ENCODE measurements around the gene ASAP2. TPM values are rescaled to one million over a fixed set of nuclear protein-coding genes. Genes with fewer than 3 reads are reported as not detected.

ASAP2 gene
- total and polyA plus RNA-seq, 9 of the 15 experiments (the other 6 are each of a cell fraction or from before 2014, with no cell fraction given): 0.06 to 4.3 (median 3.1) TPM

DNA sequence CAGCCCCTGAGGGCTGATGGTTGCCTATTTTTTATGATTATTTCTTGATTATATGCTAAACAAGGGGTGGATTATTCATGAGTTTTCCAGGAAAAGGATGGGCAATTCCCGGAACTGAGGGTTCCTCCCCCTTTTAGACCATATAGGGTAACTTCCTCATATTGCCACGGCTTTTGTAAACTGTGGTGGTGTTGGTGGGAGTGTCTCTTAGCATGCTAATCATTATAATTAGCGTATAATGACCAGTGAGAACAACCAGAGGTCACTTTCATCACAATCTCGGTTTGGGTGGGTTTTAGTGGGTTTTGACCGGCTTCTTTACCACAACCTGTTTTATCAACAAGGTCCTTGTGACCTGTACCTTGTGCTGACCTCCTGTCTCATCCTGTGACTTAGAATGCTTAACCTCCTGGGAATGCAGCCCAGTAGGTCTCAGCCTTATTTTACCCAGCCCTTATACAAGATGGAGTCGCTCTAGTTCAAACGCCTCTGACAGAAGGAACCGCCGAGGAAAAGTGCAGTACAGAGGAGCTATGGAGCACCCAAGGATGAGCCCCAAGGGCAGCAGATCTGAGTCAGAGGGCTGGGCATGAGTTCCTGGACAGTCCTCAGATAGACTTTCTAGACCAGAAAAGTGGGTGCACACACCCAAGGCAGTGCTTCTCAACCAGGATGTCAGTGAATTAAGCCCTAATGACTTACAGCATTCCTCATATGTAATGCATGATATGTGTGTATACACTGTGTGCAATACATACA is 37.1 kb upstream of the ASAP2 start (continued):
- TF ChIP-seq ZNF395 (CRISPR knock-in tag; IDR thresholded peaks at IDR 0.05) (peak; percentile 99), TARDBP (IDR thresholded peaks at IDR 0.05) (no peak), BCL6 (CRISPR knock-in tag; IDR thresholded peaks at IDR 0.05) (peak; percentile 93), ELF2 (CRISPR knock-in tag; IDR thresholded peaks at IDR 0.05) (peak; percentile 87; the same call in 1 of the 2 replicates), TFAP4 (CRISPR knock-in tag; IDR thresholded peaks at IDR 0.05; ENCODE audit: borderline replicate concordance) (0 out of 2 replicates have a peak, but pooled peaks have one; percentile 6), HSF4 (CRISPR knock-in tag; IDR thresholded peaks at IDR 0.05; ENCODE audit: borderline replicate concordance) (peak; percentile 87), ZKSCAN8 (CRISPR knock-in tag; IDR thresholded peaks at IDR 0.05) (peak; percentile 88), ZNF766 (CRISPR knock-in tag; conservative IDR thresholded peaks at IDR 0.05) (peak; percentile 98), RBFOX2 (IDR thresholded peaks at IDR 0.05; ENCODE audit: low read depth, low read length) (no peak), ZBTB12 (CRISPR knock-in tag; IDR thresholded peaks at IDR 0.05) (peak; percentile 81), ZNF3 (CRISPR knock-in tag; IDR thresholded peaks at IDR 0.05) (0 out of 2 replicates have a peak, but pooled peaks have one; percentile 66), ZNF584 (CRISPR knock-in tag; IDR thresholded peaks at IDR 0.05; ENCODE audit: low read depth) (peak; percentile 99), MAZ (CRISPR knock-in tag; conservative IDR thresholded peaks at IDR 0.05 in 1 of 2, IDR thresholded peaks at IDR 0.05 in 1 of 2) (peak in 1 of 2 experiments; percentile 91; a peak in 2 of 4 replicates)
- TF ChIP-seq, protein P1, sequence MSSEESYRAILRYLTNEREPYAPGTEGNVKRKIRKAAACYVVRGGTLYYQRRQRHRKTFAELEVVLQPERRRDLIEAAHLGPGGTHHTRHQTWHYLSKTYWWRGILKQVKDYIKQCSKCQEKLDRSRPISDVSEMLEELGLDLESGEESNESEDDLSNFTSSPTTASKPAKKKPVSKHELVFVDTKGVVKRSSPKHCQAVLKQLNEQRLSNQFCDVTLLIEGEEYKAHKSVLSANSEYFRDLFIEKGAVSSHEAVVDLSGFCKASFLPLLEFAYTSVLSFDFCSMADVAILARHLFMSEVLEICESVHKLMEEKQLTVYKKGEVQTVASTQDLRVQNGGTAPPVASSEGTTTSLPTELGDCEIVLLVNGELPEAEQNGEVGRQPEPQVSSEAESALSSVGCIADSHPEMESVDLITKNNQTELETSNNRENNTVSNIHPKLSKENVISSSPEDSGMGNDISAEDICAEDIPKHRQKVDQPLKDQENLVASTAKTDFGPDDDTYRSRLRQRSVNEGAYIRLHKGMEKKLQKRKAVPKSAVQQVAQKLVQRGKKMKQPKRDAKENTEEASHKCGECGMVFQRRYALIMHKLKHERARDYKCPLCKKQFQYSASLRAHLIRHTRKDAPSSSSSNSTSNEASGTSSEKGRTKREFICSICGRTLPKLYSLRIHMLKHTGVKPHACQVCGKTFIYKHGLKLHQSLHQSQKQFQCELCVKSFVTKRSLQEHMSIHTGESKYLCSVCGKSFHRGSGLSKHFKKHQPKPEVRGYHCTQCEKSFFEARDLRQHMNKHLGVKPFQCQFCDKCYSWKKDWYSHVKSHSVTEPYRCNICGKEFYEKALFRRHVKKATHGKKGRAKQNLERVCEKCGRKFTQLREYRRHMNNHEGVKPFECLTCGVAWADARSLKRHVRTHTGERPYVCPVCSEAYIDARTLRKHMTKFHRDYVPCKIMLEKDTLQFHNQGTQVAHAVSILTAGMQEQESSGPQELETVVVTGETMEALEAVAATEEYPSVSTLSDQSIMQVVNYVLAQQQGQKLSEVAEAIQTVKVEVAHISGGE (CRISPR knock-in tag; IDR thresholded peaks at IDR 0.05): peak in 1 of 3 experiments; percentile 83; a peak in 2 of 6 replicates
- TF ChIP-seq, protein P2, sequence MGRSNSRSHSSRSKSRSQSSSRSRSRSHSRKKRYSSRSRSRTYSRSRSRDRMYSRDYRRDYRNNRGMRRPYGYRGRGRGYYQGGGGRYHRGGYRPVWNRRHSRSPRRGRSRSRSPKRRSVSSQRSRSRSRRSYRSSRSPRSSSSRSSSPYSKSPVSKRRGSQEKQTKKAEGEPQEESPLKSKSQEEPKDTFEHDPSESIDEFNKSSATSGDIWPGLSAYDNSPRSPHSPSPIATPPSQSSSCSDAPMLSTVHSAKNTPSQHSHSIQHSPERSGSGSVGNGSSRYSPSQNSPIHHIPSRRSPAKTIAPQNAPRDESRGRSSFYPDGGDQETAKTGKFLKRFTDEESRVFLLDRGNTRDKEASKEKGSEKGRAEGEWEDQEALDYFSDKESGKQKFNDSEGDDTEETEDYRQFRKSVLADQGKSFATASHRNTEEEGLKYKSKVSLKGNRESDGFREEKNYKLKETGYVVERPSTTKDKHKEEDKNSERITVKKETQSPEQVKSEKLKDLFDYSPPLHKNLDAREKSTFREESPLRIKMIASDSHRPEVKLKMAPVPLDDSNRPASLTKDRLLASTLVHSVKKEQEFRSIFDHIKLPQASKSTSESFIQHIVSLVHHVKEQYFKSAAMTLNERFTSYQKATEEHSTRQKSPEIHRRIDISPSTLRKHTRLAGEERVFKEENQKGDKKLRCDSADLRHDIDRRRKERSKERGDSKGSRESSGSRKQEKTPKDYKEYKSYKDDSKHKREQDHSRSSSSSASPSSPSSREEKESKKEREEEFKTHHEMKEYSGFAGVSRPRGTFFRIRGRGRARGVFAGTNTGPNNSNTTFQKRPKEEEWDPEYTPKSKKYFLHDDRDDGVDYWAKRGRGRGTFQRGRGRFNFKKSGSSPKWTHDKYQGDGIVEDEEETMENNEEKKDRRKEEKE (IDR thresholded peaks at IDR 0.05; ENCODE audit: borderline replicate concordance in 1 of 2, control insufficient read depth in 1 of 2, low read depth in 2 of 2, low read length in 1 of 2): no peak
